ENCODE measurements around the gene NFKBIB.

- TF ChIP-seq CREB1 (IDR thresholded peaks at IDR 0.05; ENCODE audit: low read depth) (no peak), YY1 (IDR thresholded peaks at IDR 0.05; ENCODE audit: low read depth) (no peak), MAX (IDR thresholded peaks at IDR 0.05) (no peak), RAD21 (IDR thresholded peaks at IDR 0.05; ENCODE audit: low read depth) (no peak), CEBPB (IDR thresholded peaks at IDR 0.05) (no peak), FOXM1 (IDR thresholded peaks at IDR 0.05; ENCODE audit: borderline replicate concordance, low read depth) (no peak), EP300 (IDR thresholded peaks at IDR 0.05; ENCODE audit: borderline replicate concordance) (no peak)
Measured at GRCh38 chr19:38870612-38871011, 29.2 kb upstream of the NFKBIB start.

All from Ishikawa (cell line).